OCI-LY3 (cell line): ENCODE results near the gene CMPK2.

Source experiments
- EZH2phosphoT487 ChIP-seq: fragments of 200-600 bp; shearing (Covaris generic); IDR thresholded peaks from 2 replicates; pipeline ENCODE4 v1.6.1; 2018; ENCODE audit warnings: antibody characterized with exemption, mixed run types, low read depth
- TF ChIP-seq, protein P1 (sequence below): fragments of 200-600, 300-600 bp; sonication (generic); IDR thresholded peaks from 2 replicates; pipeline ENCODE4 v1.5.1; 2014; ENCODE audit warnings: antibody characterized with exemption, low read length, low read depth

- TF ChIP-seq, protein P1, sequence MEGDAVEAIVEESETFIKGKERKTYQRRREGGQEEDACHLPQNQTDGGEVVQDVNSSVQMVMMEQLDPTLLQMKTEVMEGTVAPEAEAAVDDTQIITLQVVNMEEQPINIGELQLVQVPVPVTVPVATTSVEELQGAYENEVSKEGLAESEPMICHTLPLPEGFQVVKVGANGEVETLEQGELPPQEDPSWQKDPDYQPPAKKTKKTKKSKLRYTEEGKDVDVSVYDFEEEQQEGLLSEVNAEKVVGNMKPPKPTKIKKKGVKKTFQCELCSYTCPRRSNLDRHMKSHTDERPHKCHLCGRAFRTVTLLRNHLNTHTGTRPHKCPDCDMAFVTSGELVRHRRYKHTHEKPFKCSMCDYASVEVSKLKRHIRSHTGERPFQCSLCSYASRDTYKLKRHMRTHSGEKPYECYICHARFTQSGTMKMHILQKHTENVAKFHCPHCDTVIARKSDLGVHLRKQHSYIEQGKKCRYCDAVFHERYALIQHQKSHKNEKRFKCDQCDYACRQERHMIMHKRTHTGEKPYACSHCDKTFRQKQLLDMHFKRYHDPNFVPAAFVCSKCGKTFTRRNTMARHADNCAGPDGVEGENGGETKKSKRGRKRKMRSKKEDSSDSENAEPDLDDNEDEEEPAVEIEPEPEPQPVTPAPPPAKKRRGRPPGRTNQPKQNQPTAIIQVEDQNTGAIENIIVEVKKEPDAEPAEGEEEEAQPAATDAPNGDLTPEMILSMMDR: no peak
- TF ChIP-seq EZH2phosphoT487: no peak
Measured at GRCh38 chr2:6915399-6915798, 49.7 kb upstream of the CMPK2 start.
